G401.6 (cell line): ENCODE results near the gene RPS14.
A peak's percentile ranks its signal among the peaks of the same experiment; 100 is the strongest.
"Not testable (repeated sequence)": the region's sequence is repeated elsewhere in the genome, so short reads cannot be mapped to it uniquely, and the experiment has no call there.

Source experiments
- FAIRE-seq: peaks from 2 replicates; lab custom pipeline; 2012; peaks lifted over from hg19 to GRCh38; lab: Jason Lieb, UNC

Gene RPS14

GRCh38 chr5:150444770-150445169, 4.8 kb downstream of the RPS14 start:
- FAIRE-seq: no peak

- no peak for FAIRE-seq
Measured at GRCh38 chr5:150443242-150444075, 6.1 kb downstream of the RPS14 start.

DNA sequence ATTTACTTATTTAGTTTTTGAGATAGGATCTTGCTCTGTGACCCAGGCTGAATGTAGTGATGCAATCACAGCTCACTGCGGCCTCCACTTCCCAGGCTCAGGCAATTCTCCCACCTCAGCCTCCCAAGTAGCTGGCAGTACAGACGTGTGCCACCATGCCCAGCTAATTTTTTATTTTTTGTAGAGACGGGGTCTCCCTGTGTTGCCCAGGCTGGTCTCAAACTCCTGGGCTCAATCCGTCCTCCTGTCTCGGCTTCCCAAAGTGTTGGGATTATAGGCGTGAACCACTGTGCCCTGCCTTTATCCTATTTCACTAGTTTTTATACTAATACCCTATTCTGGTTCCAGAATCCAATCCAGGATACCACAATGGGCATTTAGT, 6.8 kb downstream of the RPS14 start:
- FAIRE-seq: no peak

GRCh38 chr5:150441813-150442698, 7.5 kb downstream of the RPS14 start:
- FAIRE-seq: peak; percentile 42

DNA sequence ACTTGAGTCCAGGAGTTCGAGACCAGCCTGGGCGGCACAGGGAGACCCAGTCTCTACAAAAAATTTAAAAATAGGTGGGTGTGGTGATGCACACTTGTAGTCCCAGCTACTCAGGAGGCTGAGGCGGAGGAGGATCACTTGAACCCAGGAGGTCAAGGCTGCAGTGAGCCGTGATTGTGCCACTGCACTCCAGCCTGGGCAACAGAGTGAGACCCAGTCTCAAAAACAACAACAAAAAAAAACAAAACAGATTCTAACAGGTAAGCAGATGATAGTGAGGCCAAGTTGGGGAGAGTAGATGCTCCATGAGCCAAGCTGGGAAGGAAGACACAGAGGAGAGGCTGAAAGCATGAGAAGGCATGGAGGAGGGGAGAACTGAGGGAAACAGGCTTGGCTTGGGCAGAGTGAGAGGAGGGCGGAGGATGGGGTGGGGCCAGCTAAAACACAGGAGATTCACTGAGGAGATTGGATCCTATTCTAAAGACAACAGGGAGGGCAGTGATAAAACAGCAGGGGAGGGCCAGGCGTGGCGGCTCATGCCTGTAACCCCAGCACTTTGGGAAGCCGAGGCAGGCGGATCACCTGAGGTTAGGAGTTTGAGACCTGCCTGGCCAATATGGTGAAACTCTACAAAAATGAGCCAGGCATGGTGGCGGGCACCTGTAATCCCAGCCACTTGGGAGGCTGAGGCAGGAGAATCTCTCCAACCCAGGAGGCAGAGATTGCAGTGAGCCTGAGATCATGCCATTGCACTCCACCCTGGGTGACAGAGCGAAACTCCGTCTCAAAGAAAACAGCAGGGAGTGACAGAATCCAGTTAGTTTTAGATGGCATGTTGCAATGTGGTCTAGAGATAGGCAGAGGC, 8.4 kb downstream of the RPS14 start:
- no peak for FAIRE-seq

- FAIRE-seq: peak; percentile 87
Measured at GRCh38 chr5:150438873-150439546, 10.5 kb downstream of the RPS14 start.

DNA sequence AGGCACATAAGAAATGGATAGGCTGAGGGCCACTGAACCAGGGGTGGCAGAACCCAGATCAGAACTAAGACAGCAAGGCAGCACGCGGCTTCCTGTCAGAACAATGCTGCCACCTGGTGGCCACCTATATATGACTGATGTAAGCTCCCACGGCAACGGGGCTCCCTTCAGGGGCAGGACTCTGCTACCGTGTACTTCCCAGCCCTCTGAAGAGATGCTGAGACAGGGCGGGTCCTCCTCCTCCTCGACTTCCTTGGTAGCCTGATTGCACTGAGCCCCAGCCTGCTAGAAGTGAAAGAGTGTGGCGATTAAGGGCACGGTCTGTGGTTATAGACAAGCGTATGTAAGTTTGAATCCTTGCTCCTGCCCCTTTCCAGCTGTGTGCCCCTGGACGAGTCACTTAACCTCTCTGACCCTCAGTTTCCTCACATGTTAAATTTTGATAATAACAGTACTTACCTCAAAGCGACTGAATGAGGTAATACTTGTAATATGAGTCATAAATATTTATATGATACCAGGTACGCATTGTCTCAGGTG, 13.3 kb downstream of the RPS14 start:
- FAIRE-seq: peak; percentile 87

DNA sequence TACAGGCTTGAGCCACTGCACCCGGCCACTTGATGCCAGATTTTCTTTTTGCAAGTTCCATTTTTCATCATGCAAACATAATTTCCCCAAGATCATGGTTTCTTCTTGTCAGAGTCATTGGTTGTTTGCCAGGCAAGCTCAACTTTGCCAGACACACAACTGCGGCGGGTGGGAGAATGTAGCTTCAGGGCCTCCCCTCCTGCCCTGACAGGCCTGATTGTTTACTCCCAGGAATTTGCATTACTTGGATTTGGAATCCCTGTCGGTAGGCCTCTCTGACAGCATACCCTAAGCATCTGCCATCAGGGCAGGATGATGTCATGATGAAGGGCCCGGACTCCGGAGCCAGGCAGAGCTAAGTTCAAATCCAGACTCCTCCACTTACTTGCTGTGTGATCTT, 15.1 kb downstream of the RPS14 start:
- FAIRE-seq: no peak

- FAIRE-seq: no peak
Measured at GRCh38 chr5:150431574-150431973, 18.0 kb downstream of the RPS14 start.

GRCh38 chr5:150431048-150431447, 18.5 kb downstream of the RPS14 start:
- no peak for FAIRE-seq

- no peak for FAIRE-seq
Measured at GRCh38 chr5:150429410-150429873, 20.1 kb downstream of the RPS14 start.

GRCh38 chr5:150428978-150429377, 20.6 kb downstream of the RPS14 start:
- no peak for FAIRE-seq

DNA sequence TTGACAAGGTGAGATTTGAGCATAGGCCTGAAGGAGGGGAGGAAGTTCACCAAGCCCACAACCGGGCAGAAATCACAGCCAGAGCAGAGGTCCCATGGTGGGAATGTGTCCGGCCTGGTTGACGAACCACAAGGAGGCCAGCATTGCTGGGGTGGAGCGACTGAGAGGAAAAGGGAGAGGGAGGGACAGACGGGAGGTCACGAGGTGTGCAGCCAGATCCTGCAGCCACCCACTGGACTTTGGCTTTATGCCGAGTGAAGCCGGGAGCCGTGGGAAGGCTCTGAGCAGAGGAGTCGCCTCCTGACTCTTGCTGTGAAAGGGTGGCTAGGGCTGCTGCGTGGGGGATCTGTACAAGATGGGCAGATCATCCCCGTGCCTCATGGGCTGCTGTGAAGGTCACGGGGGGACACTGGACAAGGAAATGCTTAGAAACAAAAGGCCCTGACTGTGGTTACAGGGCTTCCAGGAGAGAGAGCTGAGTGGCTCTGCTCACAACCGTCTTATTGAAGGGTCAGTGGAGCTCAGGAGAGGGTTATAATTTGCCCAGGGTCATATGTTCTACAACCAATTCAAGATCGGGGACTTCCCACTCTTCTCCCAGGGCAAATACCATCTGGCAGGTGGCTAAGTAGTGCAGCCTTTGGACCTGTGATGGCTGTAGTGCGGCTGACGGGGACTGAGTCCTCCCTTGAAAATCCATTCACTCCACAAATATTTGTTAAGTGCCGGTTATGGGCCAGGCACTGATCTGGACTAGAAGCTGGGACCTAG, 21.2 kb downstream of the RPS14 start:
- FAIRE-seq: no peak

DNA sequence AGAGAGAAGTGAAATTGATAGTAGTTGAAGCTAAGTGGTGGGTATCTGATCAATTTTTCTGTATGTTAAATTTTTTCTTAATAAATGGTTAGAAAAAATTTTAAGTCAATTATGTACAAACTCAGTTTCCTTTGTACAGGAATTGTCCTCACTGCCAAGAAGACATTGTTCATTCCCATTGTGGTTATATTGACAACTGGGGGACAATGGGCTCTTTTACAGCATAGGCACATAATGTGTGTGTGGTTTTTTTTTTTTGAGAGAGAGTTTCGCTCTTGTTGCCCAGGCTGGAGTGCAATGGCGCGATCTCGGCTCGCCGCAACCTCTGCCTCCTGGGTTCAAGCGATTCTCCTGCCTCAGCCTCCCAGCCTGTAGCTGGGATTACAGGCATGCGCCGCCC, 23.4 kb downstream of the RPS14 start:
- not testable (repeated sequence) for FAIRE-seq

DNA sequence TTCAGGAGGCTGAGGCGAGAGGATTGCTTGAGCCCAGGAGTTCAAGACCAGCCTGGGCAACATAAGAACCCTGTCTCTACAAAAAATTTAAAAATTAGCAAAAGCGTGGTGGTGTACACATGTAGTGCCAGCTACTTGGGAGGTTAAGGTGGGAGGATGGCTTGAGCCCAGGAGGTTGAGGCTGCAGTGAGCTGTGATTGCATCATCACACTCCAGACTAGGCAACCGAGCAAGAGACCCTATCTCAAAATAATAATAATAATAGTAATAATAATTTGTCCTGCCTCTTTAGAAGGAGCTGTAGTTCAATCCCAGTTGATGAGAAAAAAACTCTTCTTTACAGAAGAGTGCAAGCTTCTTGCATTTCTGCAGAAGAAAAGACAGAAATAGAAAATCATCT, 26.8 kb downstream of the RPS14 start:
- no peak for FAIRE-seq

- FAIRE-seq: no peak
Measured at GRCh38 chr5:150422075-150422474, 27.5 kb downstream of the RPS14 start.

DNA sequence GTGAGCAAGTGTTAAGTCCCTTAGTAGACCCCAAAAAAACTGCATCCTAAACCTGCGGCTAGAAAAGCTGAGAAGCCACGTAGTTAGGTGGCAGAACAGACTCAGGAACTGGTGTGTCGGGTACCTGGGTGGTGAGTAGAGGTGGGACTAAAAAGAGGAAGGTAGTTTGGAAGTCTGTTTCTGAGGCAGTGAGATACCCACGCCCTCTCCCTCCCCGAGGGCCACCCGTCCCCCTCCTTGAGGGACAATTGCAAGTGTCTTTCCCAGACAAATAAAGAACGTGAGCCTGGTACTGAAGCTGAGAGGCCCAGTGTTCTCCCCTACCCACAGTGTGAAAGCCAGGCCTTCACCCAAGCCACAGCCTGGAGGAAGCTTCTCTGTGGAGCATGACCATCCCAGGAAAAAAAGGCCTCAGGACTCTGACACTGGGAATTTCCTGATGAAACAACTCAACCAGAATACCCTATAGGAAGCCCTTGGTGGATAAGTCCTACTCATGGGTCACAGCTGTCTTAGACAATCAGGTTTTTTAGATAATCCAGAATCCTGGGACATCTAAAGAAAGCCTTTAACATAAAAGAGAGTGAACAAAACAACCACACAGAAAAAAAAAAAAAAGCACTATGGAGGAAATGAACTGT, 29.8 kb downstream of the RPS14 start:
- FAIRE-seq: no peak

- FAIRE-seq: not testable (repeated sequence)
Measured at GRCh38 chr5:150413902-150414790, 35.4 kb downstream of the RPS14 start.
